Fibroblast of skin of back (primary cell): ENCODE measurements around the gene IFT25.

Source experiments
- DNase-seq: peaks from one replicate; pipeline ENCODE4 v3.0.0-alpha.2; 2013

Gene IFT25

GRCh38 chr1:53927376-53927881 lies 18.1 kb downstream of the IFT25 start:
- DNase-seq, result no peak

- DNase-seq, result peak; percentile 49
Observed at GRCh38 chr1:53919675-53920066, 25.8 kb downstream of the IFT25 start.

DNA sequence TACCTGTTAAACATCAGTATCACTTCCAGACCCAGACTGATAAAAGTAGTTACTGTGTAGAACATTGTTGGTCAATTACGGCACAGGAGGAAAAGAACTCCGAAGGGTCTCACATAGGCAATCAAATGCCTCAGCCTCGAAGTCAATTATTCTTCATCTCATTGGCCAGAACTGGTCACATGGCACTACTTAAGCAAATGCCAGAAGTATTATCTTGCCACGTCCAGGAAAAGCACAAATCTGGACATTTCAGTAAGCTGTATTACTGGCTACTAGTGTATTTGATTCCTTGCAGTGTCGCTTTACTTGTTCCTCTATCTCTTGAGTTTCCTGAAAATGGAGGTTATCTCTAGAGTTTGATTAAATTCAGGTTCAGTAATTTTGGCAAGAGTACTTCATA lies 27.2 kb downstream of the IFT25 start:
- DNase-seq, result no peak

DNA sequence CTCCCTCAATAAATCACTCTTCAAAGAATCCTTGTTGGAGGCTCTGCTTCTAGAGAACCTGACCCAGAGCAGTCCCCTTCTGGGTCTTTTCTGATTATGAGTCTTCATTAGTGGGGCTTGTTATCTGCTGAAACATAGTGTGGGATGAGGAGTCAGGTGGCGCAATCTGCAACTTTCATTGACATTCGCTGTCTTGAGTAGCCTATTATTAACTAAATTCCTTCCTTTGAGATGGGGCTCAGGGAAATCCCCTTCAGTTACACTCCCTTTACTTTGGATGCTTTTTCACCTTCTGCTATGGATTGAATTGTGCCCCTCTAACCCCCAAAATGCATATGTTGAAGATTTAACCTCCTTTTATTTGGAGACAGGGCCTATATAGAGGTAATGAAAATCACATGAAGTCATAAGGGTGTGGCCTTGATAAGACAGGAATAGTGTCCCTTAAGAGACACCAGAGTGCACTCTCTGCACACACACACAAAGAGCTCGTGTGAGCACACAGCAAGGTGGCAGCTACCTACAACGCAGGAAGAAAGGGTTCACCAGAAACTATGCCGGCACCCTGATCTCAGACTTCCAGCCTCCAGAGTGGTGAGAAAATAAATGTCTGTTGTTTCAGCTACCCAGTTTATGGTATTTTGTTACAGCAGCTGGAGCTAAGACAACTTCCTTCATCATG lies 32.0 kb downstream of the IFT25 start:
- no peak for DNase-seq

DNA sequence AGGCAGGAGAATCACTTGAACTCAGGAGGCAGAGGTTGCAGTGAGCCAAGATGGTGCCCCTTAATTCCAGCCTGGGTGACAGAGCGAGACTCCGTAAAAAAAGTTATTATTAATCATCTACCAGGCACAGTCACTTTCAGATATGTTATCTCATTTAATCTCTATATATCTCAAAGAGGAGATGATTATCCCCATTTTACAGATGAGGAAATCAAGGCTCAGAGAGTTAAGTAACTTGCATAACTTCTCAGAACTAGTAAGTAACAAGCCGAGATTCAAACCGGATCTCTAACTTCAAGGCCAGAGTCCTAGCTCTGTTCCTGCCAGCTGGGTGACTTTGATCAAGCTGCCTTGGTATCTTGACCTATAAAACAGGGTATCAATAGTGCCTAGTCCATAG lies 34.1 kb downstream of the IFT25 start:
- no peak for DNase-seq

- DNase-seq, result no peak
Observed at GRCh38 chr1:53909946-53910345, 35.6 kb downstream of the IFT25 start.

- DNase-seq, result no peak
Observed at GRCh38 chr1:53906121-53906520, 39.4 kb downstream of the IFT25 start.

- DNase-seq, result no peak
Observed at GRCh38 chr1:53905509-53905908, 40.0 kb downstream of the IFT25 start.

DNA sequence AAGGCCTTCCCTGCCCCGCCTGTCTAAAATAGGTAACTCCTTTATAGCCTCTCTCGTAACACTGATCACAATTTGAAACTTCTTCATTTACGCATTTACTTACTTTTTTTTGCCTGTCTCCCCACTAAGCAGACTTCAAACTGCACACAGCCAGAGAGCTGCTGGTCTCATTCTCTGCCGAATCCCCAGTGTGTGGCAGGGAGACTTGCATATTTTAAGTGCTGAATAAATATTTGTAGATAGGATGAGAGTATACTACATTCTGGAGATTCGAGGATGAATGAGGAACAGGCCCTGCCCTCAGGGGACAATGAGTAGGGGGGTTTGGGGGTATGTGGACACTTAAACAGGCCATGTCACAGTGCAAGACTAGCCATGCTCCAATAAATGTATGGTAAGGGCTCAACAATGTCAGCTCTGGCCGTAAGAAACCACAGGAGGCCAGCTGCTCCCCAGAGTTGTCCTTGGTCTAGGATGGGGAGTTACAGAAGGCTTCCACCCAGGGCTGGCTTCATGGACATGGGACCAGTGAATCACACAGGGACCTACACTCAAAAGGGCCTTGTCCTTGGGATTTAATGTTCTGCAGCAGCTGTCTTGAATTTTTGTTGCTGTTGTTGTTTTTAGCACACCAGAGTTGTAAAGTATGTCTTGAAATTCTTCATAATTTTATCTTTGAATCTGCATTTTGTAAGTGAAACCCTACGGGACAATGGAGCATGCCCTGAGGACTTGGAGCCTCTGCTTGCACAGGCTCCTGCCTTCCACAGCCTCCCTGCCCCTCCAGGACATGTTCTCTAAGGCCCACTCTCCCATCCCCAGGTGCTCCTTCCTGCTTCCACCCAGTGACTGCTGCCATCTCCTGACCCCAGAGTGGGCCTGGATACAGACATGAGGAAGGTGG lies 43.0 kb downstream of the IFT25 start:
- DNase-seq, result no peak

GRCh38 chr1:53899708-53900107 lies 45.8 kb downstream of the IFT25 start:
- DNase-seq, result no peak

DNA sequence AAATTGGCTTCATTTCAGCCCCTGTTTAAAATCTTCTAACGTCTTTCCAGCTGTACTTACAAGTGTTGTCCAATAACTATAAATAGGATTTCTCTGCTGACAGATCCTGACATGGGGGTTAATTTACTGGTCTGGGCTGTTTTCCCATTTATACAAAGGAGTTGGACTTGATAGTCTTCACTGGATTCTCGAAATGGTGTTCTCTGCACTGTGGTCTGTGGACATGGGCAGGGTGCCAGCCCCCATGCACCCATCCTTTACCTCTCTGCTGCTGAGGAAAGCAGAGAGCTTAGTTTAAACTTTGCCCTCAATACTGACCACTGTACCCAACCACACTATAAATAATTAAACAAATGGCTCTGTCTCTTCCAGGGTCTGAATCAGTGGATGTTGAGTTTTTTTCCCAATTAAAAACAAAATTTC lies 46.3 kb downstream of the IFT25 start:
- DNase-seq, result no peak

- peak; percentile 73 for DNase-seq
Observed at GRCh38 chr1:53896635-53897229, 48.8 kb downstream of the IFT25 start.

DNA sequence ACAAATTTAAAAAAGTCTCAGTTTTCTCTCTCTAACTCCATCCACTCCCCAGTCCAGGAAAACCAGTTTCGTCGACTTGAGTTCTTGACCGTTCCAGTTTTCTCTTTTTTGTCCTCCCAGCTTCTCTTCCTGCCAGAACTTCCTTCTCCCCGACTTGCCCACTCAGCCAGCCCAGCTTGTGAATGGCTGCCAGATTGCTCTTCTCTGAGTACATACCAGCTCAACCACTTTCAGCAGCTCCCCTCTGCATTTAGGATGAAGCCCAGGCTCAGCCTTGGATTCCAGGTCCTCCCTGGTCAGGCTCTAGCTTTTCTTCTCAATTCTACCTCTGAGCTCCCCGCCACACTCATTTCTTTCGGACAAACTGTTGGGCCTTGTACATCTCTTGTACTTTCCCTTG lies 50.1 kb downstream of the IFT25 start:
- DNase-seq, result no peak

DNA sequence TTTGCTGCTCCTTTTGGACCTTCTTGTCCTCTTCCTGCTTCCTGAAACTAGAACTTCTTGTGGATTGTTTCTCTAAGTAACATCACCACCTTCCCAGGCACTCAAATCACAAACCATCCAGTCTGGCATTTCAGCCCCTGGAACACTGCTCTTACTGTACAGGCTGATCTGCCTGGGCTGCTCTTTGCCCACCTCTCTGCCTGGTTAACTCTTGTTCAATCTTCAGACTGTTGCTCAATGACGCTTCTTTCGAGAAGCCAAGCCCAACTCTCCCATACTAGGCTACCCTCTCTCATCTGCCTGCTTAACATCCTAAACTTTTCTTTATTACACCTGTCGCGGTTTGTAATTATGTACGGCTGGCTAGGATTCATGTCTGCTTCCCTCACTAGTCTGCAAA lies 50.9 kb downstream of the IFT25 start:
- no peak for DNase-seq

- no peak for DNase-seq
Observed at GRCh38 chr1:53893999-53894636, 51.4 kb downstream of the IFT25 start, which contains the start of gene DIO1. DIO1 (plus strand) TSS chr1:53894187; CDS start chr1:53894211, 24 bp downstream.

GRCh38 chr1:53892911-53893310 lies 52.6 kb downstream of the IFT25 start:
- no peak for DNase-seq

DNA sequence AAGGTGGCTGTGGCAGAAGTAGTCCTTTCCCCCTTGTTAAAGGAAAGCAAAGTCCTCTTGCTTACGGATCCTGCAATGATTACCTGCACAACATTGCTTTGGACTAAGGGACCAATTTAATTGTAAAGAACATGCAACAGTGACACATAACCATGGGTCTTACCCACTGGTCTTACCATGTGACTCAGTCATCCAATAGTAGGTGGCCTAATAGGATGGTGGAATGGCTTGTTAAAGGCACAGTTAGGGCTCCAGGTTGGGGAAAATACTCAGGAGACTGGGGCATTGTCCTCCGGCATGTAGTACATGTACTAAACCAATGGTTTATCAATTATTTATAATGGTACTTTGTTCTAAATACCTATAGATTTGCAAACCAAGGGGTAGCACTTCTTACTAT lies 53.8 kb downstream of the IFT25 start:
- DNase-seq, result no peak

DNA sequence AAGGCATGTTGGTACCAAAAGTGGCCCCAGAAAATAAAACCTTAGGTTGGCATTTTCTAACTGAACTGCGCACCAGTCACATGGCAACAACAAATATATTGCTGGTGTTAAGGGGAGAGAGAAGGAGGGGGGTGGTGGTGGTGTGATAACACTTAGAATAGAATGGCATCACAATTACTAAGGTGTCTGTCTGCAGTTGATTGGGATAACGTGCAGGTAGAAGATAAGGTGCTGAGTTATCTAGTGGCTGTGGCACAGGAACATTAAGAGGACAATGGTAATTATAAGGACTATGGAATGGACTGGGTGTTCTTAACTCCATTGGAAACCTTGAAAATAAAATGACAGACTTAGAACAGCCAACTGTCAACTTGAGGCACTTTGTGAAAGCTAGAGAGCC lies 54.5 kb downstream of the IFT25 start:
- DNase-seq, result no peak

- DNase-seq, result no peak
Observed at GRCh38 chr1:53890522-53890941, 55.0 kb downstream of the IFT25 start.

- peak; percentile 88 for DNase-seq
Observed at GRCh38 chr1:53889304-53890298, 55.9 kb downstream of the IFT25 start, which contains the start of gene YIPF1. YIPF1 (minus strand) TSS chr1:53889797; CDS start chr1:53888937, 860 bp downstream.

GRCh38 chr1:53888681-53889080 lies 56.8 kb downstream of the IFT25 start:
- DNase-seq, result no peak
